DND-41 (cell line): Measurements from ENCODE around the gene PDLIM5.

Source experiments
- CTCF ChIP-seq: IDR thresholded peaks from 2 replicates; pipeline ENCODE4 v1.5.1; 2012; ENCODE audit warnings: borderline replicate concordance, low read length, moderate library complexity, mild to moderate bottlenecking; ENCODE audit not compliant: poor library complexity, severe bottlenecking; ENCODE audit errors: extremely low read depth
- EZH2 ChIP-seq: IDR thresholded peaks from 3 replicates; pipeline ENCODE4 v1.6.1; 2012; ENCODE audit warnings: borderline replicate concordance, low read depth, mild to moderate bottlenecking, moderate library complexity, low read length, inconsistent platforms; ENCODE audit not compliant: severe bottlenecking

GRCh38 chr4:94457692-94458106 is 6.0 kb downstream of the PDLIM5 start:
- TF ChIP-seq CTCF, result no peak
- TF ChIP-seq EZH2, result no peak
